Stimulated activated naive CD8-positive, alpha-beta T cell treated with anti-CD3 and anti-CD28 coated beads, Interleukin-15, Interleukin-2, amounts not matched to agents 100 U/mL and 50 U/mL, for 24 hours (primary cell): ENCODE results near the gene SH3BGRL2.
A peak's percentile ranks its signal among the peaks of the same experiment; 100 is the strongest.
"Not testable (repeated sequence)": the region's sequence is repeated elsewhere in the genome, so short reads cannot be mapped to it uniquely, and the experiment has no call there.

Experiments
- ATAC-seq: fragments of 150-1000 bp; cut with Tn5 transposase; one replicate; pipeline ENCODE4 v1.10.0; 2021
- DNase-seq: peaks from one replicate; pipeline ENCODE4 v3.0.0; 2021

The SH3BGRL2 gene

DNA sequence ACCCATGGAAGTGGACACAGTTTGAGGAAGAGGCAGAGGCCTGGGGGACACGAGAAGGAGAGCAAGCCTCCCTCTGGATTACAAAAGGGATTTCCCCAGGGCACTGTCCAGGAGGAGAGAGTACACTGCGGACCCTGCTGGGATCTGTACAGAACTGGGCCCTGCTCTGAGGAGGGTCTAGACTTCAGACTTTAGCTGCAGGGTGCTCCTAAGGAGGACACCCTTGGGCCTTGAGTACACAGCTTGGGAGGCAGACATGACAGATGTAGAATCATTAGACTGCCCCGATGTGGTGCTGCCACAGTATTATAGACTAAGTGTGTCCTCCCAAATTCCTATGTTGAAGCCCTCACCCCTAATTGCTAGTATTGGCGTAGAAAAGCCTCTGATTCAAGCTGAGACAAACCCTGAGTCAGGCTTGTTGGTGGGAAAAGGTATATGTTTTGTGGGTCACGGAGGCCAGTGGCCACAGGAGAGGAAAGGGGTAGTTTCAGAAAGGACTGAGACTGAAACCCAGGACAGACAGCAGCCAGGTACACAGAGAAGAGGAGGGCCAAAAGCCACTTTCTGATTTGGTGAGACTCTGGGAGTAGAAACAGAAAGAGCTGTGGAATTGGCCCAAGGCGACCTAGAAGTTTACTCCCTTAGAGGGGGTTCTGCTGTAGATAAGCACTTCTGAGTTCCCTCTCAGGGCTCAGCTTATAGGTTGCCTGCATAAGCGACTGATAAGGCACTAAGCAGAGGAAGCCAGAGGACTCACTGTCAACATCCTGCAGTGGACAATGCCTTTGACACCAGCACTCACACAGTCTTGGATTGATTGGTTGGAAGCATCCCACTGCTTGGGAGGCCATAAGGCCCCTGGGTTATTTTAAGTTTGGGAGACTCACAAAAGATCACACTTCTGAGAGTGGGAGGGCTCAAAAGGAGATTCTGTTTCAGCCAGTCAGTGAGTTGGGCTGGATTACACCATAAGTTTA, 16.5 kb upstream of the SH3BGRL2 start:
- DNase-seq (no peak), ATAC-seq (no peak)

DNA sequence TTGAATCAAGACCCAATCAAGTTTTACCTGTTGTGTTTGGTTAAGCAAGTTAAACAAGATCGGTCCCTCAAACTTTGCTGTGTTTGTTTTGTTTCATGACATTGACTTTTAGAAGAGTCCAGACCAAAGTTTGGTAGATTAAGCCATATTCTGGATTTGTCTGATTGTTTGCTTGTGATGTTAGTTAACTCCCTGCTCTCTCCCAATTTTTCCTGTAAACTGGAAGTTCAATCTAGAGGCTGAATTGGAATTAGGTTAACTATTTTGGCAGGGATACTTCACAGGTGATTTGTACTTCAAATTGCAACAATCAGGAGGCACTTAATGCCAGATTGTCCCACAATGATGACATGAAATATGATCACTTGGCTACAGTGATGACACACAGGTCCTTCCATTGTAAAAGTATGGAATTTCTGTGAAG, 13.6 kb upstream of the SH3BGRL2 start:
- DNase-seq (no peak), ATAC-seq (no peak)

DNA sequence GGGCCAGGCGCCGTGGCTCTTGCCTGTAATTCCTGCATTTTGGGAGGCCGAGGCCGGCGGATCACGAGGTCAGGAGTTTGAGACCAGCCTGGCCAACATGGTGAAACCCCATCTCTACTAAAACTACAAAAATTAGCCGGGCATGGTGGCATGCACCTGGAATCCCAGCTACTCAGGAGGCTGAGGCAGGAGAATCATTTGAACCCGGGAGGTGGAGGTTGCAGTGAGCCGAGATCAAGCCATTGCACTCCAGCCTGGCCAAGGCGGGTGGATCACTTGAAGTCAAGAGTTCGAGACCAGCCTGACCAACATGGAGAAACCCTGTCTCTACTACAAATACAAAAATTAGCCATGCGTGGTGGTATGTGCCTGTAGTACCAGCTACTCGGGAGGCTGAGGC, 12.7 kb upstream of the SH3BGRL2 start:
- ATAC-seq, DNase-seq: not testable (repeated sequence)

DNA sequence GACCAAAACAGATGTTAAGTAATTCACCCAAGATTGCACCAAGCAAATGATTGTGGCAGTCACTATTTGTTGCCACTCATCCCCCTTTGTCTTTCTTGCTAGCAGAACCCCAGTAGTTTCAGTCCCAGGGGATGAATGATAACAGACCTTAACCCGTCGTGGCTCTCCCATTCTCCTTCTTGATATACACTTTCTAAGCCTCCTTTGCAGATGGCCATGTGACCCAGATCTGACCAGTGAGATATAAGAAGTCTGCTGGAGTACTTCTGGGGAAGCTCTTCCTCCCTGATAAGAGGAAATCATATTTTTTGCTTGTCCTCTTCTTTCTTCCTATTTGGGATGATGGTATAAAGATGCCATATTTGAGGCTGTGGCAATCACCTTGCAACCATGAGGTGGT, 9.6 kb upstream of the SH3BGRL2 start:
- DNase-seq (no peak), ATAC-seq (no peak)

DNA sequence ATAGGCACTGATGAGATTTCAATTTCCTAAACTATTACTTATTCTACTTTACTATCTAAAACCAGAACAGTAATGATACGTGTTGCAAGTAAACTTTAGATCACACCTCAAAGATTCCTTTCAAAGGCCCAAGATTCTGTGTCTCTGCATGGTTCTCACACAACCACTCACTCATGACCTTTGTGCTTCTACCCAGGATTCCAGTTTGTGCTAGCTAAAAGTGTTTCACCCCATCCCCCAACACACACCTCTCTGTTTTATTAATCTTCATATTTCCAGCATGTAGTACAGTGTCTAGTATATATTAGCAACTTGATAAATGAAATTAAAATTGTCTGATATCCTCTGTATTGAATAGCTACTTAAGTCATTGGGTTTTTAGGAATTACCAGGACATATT, 8.8 kb upstream of the SH3BGRL2 start:
- ATAC-seq (no peak), DNase-seq (no peak)

DNA sequence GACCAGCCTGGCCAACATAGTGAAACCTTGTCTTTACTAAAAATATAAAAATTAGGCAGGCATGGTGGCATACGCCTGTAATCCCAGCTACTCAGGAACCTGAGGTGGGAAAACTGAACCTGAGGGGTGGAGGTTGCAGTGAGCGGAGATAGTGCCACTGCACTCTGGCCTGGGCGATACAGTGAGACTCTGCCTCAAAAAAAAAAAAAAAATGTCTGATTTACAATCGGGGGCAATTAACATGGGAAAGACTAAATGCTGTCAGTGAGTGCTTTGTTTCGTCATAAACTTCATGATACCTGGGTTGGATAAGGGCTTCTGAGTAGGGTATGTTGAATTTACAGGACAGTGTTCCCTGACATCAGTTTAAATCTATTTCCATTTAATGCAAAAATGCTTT, 8.0 kb upstream of the SH3BGRL2 start:
- DNase-seq (no peak), ATAC-seq (no peak)

DNA sequence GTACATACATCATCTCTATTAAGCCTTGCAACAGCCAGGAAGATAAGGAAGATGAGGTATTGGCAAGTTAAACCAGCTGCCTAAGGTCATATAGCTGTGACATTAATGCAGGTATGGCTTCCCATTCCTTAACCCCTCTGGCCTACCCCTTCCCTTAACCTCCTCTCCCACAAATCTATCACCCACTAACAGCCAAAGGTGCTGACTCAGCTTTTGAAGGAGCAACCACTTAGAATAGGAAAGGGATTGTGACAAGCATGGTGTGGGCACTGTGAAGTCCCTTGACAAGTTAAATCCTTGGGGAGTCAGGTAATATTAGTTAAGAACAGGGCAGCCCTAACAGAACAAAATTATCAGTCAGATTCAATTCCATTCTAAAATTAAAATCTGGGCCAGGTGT, 5.4 kb upstream of the SH3BGRL2 start:
- no peak for DNase-seq
- no peak for ATAC-seq

DNA sequence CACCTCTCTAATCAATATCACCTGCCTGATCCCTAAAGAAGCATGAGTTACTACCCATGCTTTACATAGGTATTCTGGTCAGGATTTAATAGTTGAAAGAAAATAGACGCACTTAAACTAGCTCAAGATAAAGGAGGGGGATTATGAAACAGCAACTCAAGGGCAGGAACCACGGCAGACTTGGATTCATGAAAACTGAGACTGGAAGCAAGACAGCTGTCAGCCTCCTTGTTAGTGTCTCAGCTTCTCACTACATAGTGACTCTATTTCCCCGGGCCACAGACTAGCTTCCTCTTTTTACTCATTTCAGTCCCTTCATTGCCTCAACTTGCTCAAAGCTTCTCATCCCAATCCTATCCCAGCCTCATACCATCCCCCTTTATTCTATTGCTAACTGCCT, 4.3 kb upstream of the SH3BGRL2 start:
- ATAC-seq = no peak
- no peak for DNase-seq

DNA sequence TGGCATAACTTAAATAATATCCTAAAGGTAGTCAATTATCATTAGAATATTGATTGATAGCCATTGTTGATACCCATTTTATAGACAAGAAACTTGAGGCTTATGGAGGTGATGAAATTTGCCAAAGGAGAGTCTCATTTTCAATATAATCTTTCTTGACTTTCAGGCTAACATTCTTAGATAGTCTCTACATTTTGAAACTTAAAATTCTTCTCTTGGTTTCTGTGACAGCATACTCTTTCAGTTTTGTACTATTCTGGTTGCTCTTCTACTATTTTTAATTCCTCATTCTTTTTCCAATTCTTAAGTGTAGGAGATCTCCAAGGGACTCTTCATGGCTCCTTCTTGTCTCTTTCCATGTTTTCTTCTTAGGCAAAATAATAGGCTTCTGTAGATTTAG, 3.7 kb upstream of the SH3BGRL2 start:
- no peak for DNase-seq
- ATAC-seq = no peak

DNA sequence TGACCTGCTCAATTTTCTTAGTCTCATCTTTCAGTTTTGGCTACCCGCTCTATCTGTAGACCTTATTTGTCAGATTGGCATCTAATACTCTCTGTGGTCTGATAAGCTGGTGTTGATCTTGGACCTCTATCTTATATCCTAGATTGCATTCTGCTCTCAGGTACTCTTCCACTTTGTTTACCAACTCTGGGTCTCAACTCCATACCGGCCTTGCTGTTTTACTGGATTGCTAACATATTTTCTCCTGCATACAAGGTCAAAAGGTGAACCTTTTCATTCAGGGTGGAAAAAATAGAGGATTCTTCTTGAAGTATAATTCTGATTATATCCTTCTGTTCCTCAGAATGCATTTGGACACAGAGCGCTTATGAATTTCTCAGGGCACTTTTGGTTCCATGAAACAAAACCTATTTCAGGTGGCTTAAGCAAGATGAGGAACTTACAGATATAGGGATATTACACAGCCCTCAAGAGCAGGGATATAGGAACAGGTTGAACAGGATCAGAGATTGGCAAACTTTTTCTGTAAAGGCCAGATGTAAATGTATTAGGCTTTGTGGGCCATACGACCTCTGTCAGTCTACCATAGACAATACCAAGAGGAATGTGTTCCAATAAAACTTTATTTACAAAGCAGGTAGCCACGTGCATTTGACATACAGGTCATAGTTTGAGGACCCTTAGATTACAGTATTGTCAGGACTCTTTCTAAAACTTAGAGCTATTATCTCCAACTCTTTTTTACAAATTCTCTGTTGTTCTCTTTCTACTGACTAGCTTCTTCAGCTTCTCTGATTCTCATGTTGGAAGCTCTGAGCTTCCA, 2.5 kb upstream of the SH3BGRL2 start:
- ATAC-seq = no peak
- DNase-seq = no peak

DNA sequence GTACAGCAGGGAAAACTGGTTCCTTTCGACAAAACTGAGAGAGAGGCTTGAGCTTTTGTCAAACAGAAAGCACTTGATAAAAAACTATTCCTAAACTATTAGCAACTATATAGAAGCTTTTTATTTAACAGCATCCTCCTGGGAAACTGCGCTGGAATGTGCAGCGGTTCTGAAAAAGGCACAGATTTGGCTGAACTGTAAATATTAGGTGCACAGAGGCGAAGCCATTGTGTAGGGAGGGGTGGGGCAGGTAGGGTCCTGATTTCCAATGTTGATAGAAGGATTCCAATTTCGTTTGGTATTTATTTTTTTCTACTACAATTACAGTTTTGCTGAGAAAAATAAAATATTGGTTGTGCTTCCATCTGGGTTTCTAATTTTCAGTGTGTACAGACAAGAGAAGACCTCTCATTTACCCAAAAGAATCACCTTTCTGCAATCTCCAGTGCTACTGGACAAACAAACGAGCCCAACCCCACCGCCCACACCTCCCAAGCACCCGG, 698 bp upstream of the SH3BGRL2 start:
- no peak for DNase-seq
- no peak for ATAC-seq

DNA sequence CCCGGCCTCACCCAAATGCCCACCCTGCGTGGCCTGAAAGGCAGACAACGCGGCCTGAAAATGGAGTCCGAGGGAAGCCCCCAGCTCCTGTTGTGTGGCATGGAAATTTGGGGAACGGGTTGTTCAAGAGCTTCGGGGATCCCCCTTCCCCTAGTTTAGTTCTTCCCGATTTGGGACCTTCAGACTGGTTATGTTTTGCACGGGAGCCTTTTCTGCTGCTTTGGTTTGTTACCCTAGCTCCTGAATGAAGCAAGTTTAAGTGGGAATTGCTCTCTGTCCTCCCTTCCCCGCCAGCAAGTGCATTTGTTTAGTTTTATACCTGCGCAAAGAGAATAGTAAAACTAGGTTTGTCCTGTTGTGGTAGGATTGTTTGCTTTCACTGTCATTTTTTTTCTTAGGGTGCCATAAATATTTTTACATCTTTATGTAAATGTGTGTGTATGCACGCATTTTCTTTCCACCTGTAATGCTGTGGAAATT, 604 bp downstream of the SH3BGRL2 start:
- DNase-seq = no peak
- ATAC-seq = no peak

DNA sequence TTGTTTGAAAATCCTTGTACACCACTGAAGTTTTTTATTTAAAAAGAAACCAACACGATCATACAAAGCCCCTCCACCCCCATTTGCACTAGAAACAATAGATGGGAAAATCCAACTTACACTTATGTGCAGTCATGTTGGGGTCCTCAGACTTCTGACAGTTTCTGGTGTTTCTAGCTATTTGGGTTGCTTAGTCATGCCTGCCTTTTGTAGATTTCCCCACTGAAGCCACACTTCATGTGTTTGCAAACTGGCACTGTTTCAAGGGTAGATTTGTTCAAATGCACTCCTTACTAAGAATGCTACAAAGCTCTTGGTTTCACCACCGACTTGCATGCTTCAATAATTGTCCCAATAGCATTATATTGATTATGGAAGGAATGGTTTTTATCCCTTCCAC, 1.5 kb downstream of the SH3BGRL2 start:
- ATAC-seq = no peak
- DNase-seq = no peak

DNA sequence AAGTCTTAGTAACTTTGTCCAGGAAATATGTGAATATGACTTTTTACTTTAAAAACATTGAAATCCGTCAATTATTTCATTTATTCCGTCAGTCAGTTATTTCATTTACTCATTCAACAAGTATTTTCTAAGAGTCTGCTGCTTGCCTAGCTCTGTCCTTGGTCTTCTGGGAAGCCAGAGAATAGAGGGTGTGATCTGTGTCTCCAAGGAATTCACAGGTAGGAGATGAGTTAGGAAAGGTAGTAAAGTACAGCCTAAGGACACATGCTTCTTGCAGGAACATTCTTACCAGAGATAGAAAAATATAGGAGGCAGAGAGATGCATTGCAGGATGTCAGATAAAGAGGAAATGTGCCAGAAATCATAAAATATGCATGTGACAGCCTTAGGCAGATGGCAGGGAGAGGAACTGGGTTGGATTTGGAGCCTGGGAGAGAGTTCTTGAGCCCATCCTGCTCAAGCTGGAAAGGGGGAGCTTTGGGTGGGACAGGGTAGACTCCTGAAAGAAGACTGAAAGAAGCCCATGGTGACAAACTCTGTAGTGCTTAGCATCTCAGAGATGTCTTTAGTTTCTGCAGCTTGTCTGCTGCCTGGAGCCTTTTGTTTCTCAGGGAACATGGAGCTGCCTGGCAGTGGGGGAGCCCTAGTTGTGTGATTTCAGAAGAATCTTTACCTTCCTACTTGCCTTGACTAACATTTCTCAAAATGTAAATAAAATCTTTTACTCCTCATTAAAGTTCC, 3.5 kb downstream of the SH3BGRL2 start:
- ATAC-seq (no peak), DNase-seq (no peak)

DNA sequence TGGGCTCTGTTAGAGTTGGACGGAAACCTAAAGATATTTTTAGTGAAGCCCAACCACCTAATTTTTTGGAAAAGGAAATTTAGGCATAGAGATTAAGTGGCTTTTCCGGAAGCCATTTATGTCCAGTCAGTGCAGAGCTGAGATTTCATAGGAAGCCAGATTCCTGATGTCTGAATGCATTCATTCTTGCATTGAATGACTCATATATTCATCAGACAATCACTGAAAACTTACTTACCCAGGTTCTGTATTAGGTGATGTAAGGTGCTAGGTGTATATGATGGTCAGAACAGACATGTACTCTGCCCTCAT, 4.1 kb downstream of the SH3BGRL2 start:
- ATAC-seq = no peak
- DNase-seq = no peak

DNA sequence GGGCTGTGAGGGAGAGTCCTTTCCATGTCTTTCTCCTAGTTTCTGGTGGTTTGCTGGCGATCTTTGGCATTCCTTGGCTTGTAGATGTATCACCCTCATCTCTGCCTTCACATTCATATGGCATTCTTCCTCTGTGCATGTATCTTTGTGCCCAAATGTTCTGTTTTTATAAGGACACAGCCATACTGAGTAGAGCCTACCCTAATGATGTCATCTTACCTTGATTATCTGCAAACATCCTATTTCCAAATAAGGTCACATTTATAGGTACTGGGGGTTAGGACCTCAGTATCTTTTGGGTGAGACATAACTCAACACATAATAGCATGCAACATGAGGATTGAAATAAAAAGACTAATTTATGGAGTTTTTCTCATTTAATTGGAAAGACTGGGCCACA, 5.5 kb downstream of the SH3BGRL2 start:
- no peak for ATAC-seq
- DNase-seq = no peak

DNA sequence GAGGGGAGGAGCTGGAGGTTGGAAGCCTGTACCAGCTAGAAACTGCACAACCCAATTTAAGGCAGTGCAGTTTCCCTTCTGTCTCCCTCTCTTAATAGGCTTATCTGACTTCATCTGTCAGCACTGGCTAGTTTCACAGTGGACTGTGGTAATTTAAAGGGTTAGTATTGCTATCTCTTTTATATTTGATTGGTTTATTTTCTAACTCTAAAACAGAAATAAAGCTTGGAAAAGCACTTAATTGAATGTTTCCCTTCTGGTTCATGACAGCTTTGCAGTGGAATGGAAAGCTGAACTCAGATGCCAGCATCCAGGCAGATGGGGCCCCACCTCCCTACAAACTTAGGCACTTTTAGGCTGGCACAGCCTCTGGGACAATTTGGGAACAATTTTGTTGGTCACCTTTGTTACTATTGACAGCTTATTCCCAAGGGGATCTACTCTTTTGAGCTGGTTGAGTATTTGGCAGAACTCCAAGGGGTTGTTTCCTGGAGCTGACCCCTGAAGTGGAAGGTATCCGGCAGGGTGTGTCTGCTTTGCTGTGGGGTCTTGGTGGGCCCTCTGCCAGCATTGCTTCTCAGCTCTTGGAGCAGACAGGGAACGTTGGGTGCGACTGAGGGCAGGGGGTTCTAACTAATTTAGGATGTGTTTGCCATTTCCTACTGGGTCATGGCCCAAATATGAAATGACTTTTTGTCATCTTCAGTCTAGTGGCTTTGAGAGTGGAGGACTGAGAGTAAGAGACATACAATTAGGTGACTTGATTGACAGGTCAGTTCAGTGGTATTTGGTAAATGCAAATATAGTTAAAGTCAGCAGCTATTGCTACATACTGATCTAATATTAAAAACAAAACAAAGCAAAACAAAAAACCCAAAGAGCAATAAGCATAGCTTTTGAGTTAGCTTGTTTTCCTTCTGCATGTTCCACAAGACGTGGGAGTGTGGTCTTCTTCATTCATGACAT, 9.3 kb downstream of the SH3BGRL2 start:
- no peak for DNase-seq
- no peak for ATAC-seq

DNA sequence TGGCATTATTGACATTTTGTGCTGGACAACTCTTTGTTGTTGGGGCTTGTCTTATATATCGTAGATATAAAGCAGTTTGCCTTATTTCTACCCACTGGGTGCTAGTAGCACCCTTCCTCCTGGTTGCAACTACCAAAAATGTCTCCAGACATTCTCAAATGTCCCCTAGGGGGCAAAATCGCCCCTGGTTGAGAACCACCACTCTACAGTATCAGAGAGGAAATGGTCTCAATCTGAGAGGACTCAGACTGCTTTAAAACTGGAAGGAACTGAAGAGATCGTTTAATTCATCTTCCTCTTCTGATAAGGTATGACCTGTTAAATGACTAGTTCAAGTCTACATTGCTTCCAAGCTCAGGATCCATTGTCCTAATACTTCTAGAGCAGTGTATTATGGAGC, 14.9 kb downstream of the SH3BGRL2 start:
- ATAC-seq (no peak), DNase-seq (peak; percentile 10)

DNA sequence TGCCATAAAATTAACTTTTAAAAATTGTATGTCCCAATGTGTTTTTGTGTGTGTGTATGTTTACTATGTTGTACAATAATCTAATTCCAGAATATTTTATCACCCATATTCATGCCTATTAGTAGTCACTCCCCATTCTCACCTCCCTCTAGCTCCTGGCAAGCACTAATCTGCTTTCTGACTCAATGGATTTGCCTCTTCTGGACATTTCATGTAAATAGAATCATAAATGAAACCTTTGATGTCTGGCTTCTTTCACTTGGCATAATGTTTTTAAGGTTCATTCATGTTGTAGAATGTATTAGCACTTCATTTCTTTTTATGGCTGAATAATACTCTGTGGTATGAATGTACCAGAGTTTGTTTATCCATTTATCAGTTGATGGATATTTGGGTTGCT, 15.4 kb downstream of the SH3BGRL2 start:
- no peak for DNase-seq
- ATAC-seq = no peak

DNA sequence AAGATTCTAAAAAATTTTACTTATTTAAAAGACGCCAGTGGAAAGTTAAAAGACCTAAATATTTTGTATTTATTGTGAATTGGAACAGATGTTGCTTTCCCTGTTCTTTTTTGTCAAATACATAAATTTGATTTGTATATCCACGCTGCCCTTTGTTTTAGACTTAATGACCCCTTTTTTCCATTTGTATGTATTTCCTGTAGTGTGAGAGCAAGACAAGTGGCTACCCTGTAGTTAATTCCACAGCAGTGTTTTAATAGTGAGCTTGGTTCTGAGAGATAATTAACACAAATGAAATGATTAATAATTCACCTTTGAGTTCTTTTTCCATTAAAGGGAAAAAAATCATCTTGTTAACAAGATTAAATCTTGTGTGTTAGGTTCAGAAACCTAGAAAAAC, 16.6 kb downstream of the SH3BGRL2 start:
- DNase-seq = no peak
- ATAC-seq = no peak

DNA sequence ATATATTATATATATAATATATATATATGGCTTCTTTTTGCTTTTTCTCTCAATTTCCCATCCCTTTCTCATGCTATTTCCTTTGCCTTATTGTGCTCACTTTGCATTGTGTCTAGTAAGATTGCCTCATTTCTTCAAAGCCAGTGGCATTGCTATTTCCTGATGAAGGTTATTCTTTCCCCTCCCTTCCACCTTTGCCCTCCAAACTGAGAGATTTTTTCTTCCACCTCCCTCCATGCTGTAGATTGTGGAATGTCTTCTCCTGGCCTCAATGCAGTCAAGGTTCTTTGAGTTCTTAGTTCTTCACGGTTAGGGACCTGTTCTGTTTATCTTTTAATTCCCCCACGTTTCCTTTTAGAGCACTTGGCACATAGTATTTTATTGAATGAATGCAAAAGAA, 17.2 kb downstream of the SH3BGRL2 start:
- ATAC-seq (no peak), DNase-seq (no peak)
